ENCODE data around the gene TRPV3. TPM values are rescaled to one million over a fixed set of nuclear protein-coding genes. Genes with fewer than 3 reads are reported as not detected.

The TRPV3 gene
- total RNA-seq, 2 donors from 2014 or later: 6.5 to 9.7 TPM

- H3K27ac Mint-ChIP-seq: no peak overlapping the region
- peaks cover 7 to 19% of the 10 kb centered on the region in 2 donors for H3K27me3 Mint-ChIP-seq
- ATAC-seq: no peak
- H3K36me3 Mint-ChIP-seq: no peaks in the 10 kb centered on the region
- H3K4me3 Mint-ChIP-seq: no peak overlapping the region
- no peak for DNase-seq (ENCODE audit: low spot score)
- H3K4me1 Mint-ChIP-seq (ENCODE audit: low read depth in 2 of 2): peaks cover 5 to 8% of the 10 kb centered on the region in 2 donors
- peaks cover 6% of the 10 kb centered on the region for H3K9me3 Mint-ChIP-seq
Measured at GRCh38 chr17:3549610-3550162, 7.9 kb downstream of the TRPV3 start.

- no peak overlapping the region for H3K27ac Mint-ChIP-seq
- peaks cover 6% of the 10 kb centered on the region for H3K9me3 Mint-ChIP-seq
- no peak overlapping the region for H3K4me3 Mint-ChIP-seq
- peak in 1 of 2 donors; percentile 5 for ATAC-seq
- peaks cover 0 to 8% of the 10 kb centered on the region in 2 donors for H3K4me1 Mint-ChIP-seq (ENCODE audit: low read depth in 2 of 2)
- H3K36me3 Mint-ChIP-seq: no peaks in the 10 kb centered on the region
- H3K27me3 Mint-ChIP-seq: peaks cover 5 to 11% of the 10 kb centered on the region in 2 donors
- peak; percentile 49 for DNase-seq (ENCODE audit: low spot score)
Measured at GRCh38 chr17:3547628-3548027, 10.0 kb downstream of the TRPV3 start.

DNA sequence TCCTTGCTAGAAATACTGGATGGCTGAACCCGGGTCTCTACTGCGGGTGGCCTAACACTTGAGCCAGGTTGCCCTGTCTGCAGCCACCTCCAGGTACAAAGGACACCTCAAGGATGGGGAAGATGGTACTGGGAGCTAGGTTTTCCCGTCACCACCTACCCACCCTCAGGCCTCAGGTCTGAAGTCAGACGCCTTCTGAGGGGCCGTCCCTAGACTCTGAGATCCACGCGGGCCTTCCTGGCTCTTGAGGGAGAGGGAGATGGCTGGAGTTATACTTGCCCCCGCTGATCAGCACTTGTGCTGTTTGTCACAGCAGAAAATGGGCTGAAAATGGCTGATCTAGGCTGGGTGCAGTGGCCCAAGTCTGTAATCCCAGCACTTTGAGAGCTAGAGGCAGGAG, 10.6 kb downstream of the TRPV3 start:
- DNase-seq (ENCODE audit: low spot score) (no peak), ATAC-seq (no peak)
- Mint-ChIP-seq H3K27me3 (peaks cover 5 to 11% of the 10 kb centered on the region in 2 donors), H3K4me3 (no peak overlapping the region), H3K4me1 (ENCODE audit: low read depth in 2 of 2) (peaks cover 0 to 8% of the 10 kb centered on the region in 2 donors), H3K27ac (no peak overlapping the region), H3K9me3 (peaks cover 6% of the 10 kb centered on the region), H3K36me3 (no peaks in the 10 kb centered on the region)

DNA sequence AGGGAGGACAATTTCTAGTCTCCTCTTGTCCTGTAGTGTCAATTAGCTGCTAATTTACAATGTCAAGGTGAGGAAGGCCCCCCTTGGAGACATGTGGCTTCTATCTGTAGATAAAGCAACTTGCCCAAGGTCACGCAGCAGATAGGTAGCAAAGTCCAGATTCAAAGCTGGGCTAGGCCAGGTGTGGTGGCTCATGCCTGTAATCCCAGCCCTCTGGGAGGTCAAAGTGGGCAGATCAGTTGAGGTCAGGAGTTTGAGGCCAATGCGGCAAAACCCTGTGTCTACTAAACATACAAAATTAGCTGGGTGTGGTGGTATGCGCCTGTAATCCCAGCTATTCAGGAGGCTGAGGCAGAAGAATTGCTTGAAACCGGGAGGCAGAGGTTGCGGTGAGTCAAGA, 11.1 kb downstream of the TRPV3 start:
- no peaks in the 10 kb centered on the region for H3K36me3 Mint-ChIP-seq

GRCh38 chr17:3545151-3545550, 12.5 kb downstream of the TRPV3 start:
- ATAC-seq: no peak

More for the DNA sequence above, 11.1 kb downstream of the TRPV3 start:
- DNase-seq (ENCODE audit: low spot score) (no peak), ATAC-seq (no peak)
- H3K4me3 Mint-ChIP-seq: no peak overlapping the region
- H3K27me3 Mint-ChIP-seq: peaks cover 5 to 11% of the 10 kb centered on the region in 2 donors
- H3K9me3 Mint-ChIP-seq: peaks cover 6% of the 10 kb centered on the region
- peaks cover under 1 to 8% of the 10 kb centered on the region in 2 donors for H3K4me1 Mint-ChIP-seq (ENCODE audit: low read depth in 2 of 2)
- H3K27ac Mint-ChIP-seq: no peak overlapping the region

GRCh38 chr17:3544365-3544764, 13.2 kb downstream of the TRPV3 start:
- no peaks in the 10 kb centered on the region for H3K36me3 Mint-ChIP-seq

More at GRCh38 chr17:3545151-3545550, 12.5 kb downstream of the TRPV3 start:
- Mint-ChIP-seq H3K4me3 (no peak overlapping the region), H3K4me1 (ENCODE audit: low read depth in 2 of 2) (peaks cover 4 to 9% of the 10 kb centered on the region in 2 donors), H3K27ac (peak overlapping the region in 1 of 2 donors; percentile 18), H3K9me3 (peaks cover 6% of the 10 kb centered on the region), H3K36me3 (no peaks in the 10 kb centered on the region), H3K27me3 (peaks cover 5 to 11% of the 10 kb centered on the region in 2 donors)
- peak; percentile 44 for DNase-seq (ENCODE audit: low spot score)

GRCh38 chr17:3543453-3543852, 14.2 kb downstream of the TRPV3 start:
- H3K36me3 Mint-ChIP-seq: no peaks in the 10 kb centered on the region

More at GRCh38 chr17:3544365-3544764, 13.2 kb downstream of the TRPV3 start:
- Mint-ChIP-seq H3K27me3 (peaks cover 2 to 4% of the 10 kb centered on the region in 2 donors), H3K27ac (no peak overlapping the region), H3K4me3 (no peak overlapping the region), H3K4me1 (ENCODE audit: low read depth in 2 of 2) (peaks cover 7% of the 10 kb centered on the region in 2 donors), H3K9me3 (peaks cover 1% of the 10 kb centered on the region)
- DNase-seq (ENCODE audit: low spot score) (no peak), ATAC-seq (no peak)

GRCh38 chr17:3542410-3543088, 15.1 kb downstream of the TRPV3 start:
- Mint-ChIP-seq H3K27ac (no peak overlapping the region), H3K36me3 (no peaks in the 10 kb centered on the region), H3K27me3 (peaks cover 0 to 2% of the 10 kb centered on the region in 2 donors), H3K4me1 (ENCODE audit: low read depth in 2 of 2) (peaks cover 4 to 7% of the 10 kb centered on the region in 2 donors), H3K9me3 (no peaks in the 10 kb centered on the region), H3K4me3 (no peak overlapping the region)
- ATAC-seq (peak; percentile 15 to 22), DNase-seq (ENCODE audit: low spot score) (no peak)

More at GRCh38 chr17:3543453-3543852, 14.2 kb downstream of the TRPV3 start:
- ATAC-seq: no peak
- Mint-ChIP-seq H3K4me1 (ENCODE audit: low read depth in 2 of 2) (peaks cover 4 to 7% of the 10 kb centered on the region in 2 donors), H3K27ac (no peak overlapping the region), H3K9me3 (no peaks in the 10 kb centered on the region), H3K27me3 (peaks cover 0 to 2% of the 10 kb centered on the region in 2 donors), H3K4me3 (no peak overlapping the region)
- DNase-seq (ENCODE audit: low spot score): no peak

- DNase-seq (ENCODE audit: low spot score) (no peak), ATAC-seq (no peak)
- no peaks in the 10 kb centered on the region for H3K36me3 Mint-ChIP-seq
- peaks cover 9 to 11% of the 10 kb centered on the region in 2 donors for H3K4me1 Mint-ChIP-seq (ENCODE audit: low read depth in 2 of 2)
- H3K27ac Mint-ChIP-seq: peak overlapping the region in 1 of 2 donors; percentile 26
- H3K27me3 Mint-ChIP-seq: peaks cover 0 to 2% of the 10 kb centered on the region in 2 donors
- no peak overlapping the region for H3K4me3 Mint-ChIP-seq
- no peaks in the 10 kb centered on the region for H3K9me3 Mint-ChIP-seq
Measured at GRCh38 chr17:3539881-3540540, 17.6 kb downstream of the TRPV3 start.

DNA sequence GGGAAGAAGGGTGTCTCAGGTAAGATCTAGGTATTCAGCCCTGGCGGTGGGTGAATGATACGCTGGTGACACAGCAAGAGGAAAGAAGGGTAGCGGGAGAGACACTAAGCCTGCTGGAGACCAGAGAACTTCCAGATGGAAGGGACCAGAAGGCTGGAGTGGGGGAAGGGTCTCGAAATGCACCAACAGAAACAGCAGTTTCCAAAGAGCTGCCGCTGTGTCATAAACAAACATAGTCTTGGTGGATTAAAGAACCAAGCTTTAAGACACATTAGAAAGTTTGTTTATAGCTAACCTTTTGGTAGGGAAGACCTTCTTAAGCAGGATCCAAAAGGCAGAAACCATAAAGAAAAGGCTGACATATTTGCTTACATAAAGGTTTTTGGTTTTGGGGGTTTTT, 20.9 kb downstream of the TRPV3 start:
- Mint-ChIP-seq H3K4me1 (ENCODE audit: low read depth in 2 of 2) (peaks cover 9 to 19% of the 10 kb centered on the region in 2 donors), H3K4me3 (no peak overlapping the region), H3K36me3 (no peaks in the 10 kb centered on the region), H3K9me3 (no peaks in the 10 kb centered on the region), H3K27me3 (no peaks in the 10 kb centered on the region), H3K27ac (no peak overlapping the region)
- ATAC-seq: no peak
- no peak for DNase-seq (ENCODE audit: low spot score)

DNA sequence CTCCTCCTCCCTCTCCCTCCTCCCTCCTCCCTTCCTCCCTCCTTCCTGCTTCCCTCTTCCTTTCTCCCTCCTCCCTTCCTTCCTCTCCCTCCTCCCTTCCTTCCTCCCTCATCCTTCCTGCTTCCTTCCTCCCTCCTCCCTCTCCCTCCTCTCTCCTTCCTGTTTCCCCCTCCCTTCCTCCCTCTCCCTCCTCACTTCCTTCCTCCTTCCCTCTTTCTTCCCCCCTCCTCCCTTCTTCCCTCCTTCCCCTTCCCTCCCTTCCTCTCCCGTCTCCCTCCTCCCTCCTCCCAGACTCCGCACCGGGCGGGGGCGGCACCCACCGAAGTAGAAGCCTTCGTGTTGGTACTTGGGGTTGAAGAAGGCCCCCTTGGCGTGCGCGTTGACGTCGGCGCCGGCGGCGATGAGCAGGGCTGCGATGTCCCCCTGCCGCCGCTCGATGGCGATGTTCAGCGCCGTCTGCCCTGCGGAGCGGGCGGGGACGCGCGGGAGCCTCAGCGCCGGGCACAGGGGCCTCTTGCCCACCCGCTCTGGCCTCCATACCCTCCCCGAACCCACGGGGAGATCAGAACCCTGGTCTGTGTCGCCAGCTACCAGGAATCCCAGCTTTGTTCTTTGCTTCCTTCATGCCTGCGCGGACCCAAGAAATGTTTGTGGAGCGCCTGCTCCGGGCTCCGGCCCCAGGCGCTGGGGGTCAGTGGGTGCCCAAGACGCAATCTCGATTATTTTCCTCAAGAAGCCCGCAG, 22.2 kb downstream of the TRPV3 start:
- H3K4me3 Mint-ChIP-seq: peak overlapping the region; percentile 58
- peak overlapping the region; percentile 43 to 82 for H3K27ac Mint-ChIP-seq

GRCh38 chr17:3534881-3535252, 22.7 kb downstream of the TRPV3 start:
- DNase-seq (ENCODE audit: low spot score): no peak
- ATAC-seq: peak; percentile 45 to 70
- peak overlapping the region; percentile 43 to 82 for H3K27ac Mint-ChIP-seq
- no peaks in the 10 kb centered on the region for H3K9me3 Mint-ChIP-seq
- H3K36me3 Mint-ChIP-seq: no peaks in the 10 kb centered on the region
- peaks cover 5 to 12% of the 10 kb centered on the region in 2 donors for H3K4me1 Mint-ChIP-seq (ENCODE audit: low read depth in 2 of 2)
- H3K4me3 Mint-ChIP-seq: peak overlapping the region; percentile 55
- H3K27me3 Mint-ChIP-seq: no peaks in the 10 kb centered on the region

More for the DNA sequence above, 22.2 kb downstream of the TRPV3 start:
- ATAC-seq (peak; percentile 82 to 85), DNase-seq (ENCODE audit: low spot score) (no peak)
- H3K9me3 Mint-ChIP-seq: no peaks in the 10 kb centered on the region
- H3K36me3 Mint-ChIP-seq: no peaks in the 10 kb centered on the region
- H3K4me1 Mint-ChIP-seq (ENCODE audit: low read depth in 2 of 2): peaks cover 9 to 17% of the 10 kb centered on the region in 2 donors
- no peaks in the 10 kb centered on the region for H3K27me3 Mint-ChIP-seq

- no peak for DNase-seq (ENCODE audit: low spot score)
- ATAC-seq: no peak
- H3K4me3 Mint-ChIP-seq: peak overlapping the region; percentile 20
- peaks cover 5 to 12% of the 10 kb centered on the region in 2 donors for H3K4me1 Mint-ChIP-seq (ENCODE audit: low read depth in 2 of 2)
- no peaks in the 10 kb centered on the region for H3K9me3 Mint-ChIP-seq
- no peaks in the 10 kb centered on the region for H3K36me3 Mint-ChIP-seq
- no peaks in the 10 kb centered on the region for H3K27me3 Mint-ChIP-seq
- no peak overlapping the region for H3K27ac Mint-ChIP-seq
Measured at GRCh38 chr17:3533752-3534151, 23.9 kb downstream of the TRPV3 start.
